ENCODE results near the gene GABBR2. TPM values are rescaled to one million over a fixed set of nuclear protein-coding genes. Genes with fewer than 3 reads are reported as not detected.

Gene GABBR2
- polyA plus RNA-seq, 1 of the 3 experiments (the other 2 are of a cell fraction) = not detected

GRCh38 chr9:98396656-98397055 lies 312.1 kb downstream of the GABBR2 start:
- Histone ChIP-seq H3K4me3 (ENCODE audit: low read depth in 2 of 2, low read length in 1 of 2) (no peak overlapping the region), H4K20me1 (ENCODE audit: insufficient read depth) (no peaks in the 10 kb centered on the region), H3K9me2 (no peaks in the 10 kb centered on the region), H3K9me3 (no peaks in the 10 kb centered on the region), H3K4me2 (no peak overlapping the region), H3K9ac (no peak overlapping the region), H2AFZ (ENCODE audit: low read depth) (no peak overlapping the region), H3K27me3 (ENCODE audit: insufficient read depth) (peaks cover 26% of the 10 kb centered on the region; the same call in 1 of the 2 replicates), H3F3A (replicated peaks; ENCODE audit: insufficient read depth) (no peaks in the 10 kb centered on the region), H3K4me1 (ENCODE audit: control insufficient read depth in 1 of 2, insufficient read depth in 2 of 2, low read depth in 1 of 2, low read length in 1 of 2) (no peaks in the 10 kb centered on the region), H3K79me2 (ENCODE audit: insufficient read depth) (no peaks in the 10 kb centered on the region), H3K27ac (ENCODE audit: low read depth in 2 of 2, low read length in 1 of 2) (no peak overlapping the region), H3K36me3 (replicated peaks in 1 of 2; ENCODE audit: control insufficient read depth in 1 of 2, insufficient read depth in 2 of 2, low read length in 1 of 2) (no peaks in the 10 kb centered on the region)
- no peak for DNase-seq
- ChIA-PET POLR2A (no interaction called here), CTCF (no interaction called here)
- TF ChIP-seq SMC3 (IDR thresholded peaks at IDR 0.05; ENCODE audit: low read depth, low read length) (no peak), TAF1 (IDR thresholded peaks at IDR 0.05; ENCODE audit: borderline replicate concordance, low read depth, low read length) (no peak), GABPA (IDR thresholded peaks at IDR 0.05; ENCODE audit: low read depth) (no peak), NFIC (IDR thresholded peaks at IDR 0.05; ENCODE audit: borderline replicate concordance) (no peak), RFX5 (IDR thresholded peaks at IDR 0.05; ENCODE audit: low read length) (no peak), CTCF (IDR thresholded peaks at IDR 0.05) (no peak), RAD21 (IDR thresholded peaks at IDR 0.05; ENCODE audit: low read length) (no peak), SIN3A (IDR thresholded peaks at IDR 0.05; ENCODE audit: borderline replicate concordance, low read depth, low read length) (no peak), FOXM1 (IDR thresholded peaks at IDR 0.05; ENCODE audit: low read depth) (no peak), CHD2 (IDR thresholded peaks at IDR 0.05; ENCODE audit: low read length, partially characterized antibody) (no peak)
- TF ChIP-seq, protein P1, sequence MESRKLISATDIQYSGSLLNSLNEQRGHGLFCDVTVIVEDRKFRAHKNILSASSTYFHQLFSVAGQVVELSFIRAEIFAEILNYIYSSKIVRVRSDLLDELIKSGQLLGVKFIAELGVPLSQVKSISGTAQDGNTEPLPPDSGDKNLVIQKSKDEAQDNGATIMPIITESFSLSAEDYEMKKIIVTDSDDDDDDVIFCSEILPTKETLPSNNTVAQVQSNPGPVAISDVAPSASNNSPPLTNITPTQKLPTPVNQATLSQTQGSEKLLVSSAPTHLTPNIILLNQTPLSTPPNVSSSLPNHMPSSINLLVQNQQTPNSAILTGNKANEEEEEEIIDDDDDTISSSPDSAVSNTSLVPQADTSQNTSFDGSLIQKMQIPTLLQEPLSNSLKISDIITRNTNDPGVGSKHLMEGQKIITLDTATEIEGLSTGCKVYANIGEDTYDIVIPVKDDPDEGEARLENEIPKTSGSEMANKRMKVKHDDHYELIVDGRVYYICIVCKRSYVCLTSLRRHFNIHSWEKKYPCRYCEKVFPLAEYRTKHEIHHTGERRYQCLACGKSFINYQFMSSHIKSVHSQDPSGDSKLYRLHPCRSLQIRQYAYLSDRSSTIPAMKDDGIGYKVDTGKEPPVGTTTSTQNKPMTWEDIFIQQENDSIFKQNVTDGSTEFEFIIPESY (IDR thresholded peaks at IDR 0.05; ENCODE audit: borderline replicate concordance, low read depth) = no peak
- WGBS (ENCODE audit: low lambda C conversion rate) = 18% methylated on average over 7 of the region's 8 CpGs

DNA sequence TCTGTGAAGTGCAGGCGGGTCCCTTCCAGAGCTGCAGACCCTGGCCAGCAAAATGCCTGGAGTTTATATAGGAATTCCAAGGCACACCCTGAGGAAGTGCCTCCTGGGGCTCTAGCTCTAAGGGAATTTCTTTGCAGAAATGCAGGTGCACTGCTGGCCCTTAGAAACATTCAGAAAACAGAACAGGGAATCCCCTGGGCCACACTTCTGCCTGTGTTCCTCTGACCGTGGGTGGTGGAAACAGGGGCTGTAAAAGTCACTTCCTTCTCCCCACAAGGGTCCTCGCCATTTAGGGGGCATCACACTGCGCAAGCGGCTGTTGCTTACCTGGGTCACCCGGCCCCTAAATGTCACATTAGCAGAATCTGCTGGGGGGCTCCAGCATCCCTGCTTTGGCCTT lies 312.5 kb downstream of the GABBR2 start:
- Histone ChIP-seq H3K9me2 (no peaks in the 10 kb centered on the region), H3K79me2 (ENCODE audit: insufficient read depth) (no peaks in the 10 kb centered on the region), H3K27me3 (ENCODE audit: insufficient read depth) (peaks cover 26% of the 10 kb centered on the region; the same call in 1 of the 2 replicates), H3K4me2 (no peak overlapping the region), H3K4me1 (ENCODE audit: control insufficient read depth in 1 of 2, insufficient read depth in 2 of 2, low read depth in 1 of 2, low read length in 1 of 2) (no peaks in the 10 kb centered on the region), H3K4me3 (ENCODE audit: low read depth in 2 of 2, low read length in 1 of 2) (no peak overlapping the region), H3K27ac (ENCODE audit: low read depth in 2 of 2, low read length in 1 of 2) (no peak overlapping the region), H3K36me3 (replicated peaks in 1 of 2; ENCODE audit: control insufficient read depth in 1 of 2, insufficient read depth in 2 of 2, low read length in 1 of 2) (no peaks in the 10 kb centered on the region), H3F3A (replicated peaks; ENCODE audit: insufficient read depth) (no peaks in the 10 kb centered on the region), H4K20me1 (ENCODE audit: insufficient read depth) (no peaks in the 10 kb centered on the region), H3K9ac (no peak overlapping the region), H2AFZ (ENCODE audit: low read depth) (no peak overlapping the region), H3K9me3 (no peaks in the 10 kb centered on the region)
- TF ChIP-seq MEF2A (IDR thresholded peaks at IDR 0.05; ENCODE audit: borderline replicate concordance, low read depth) (no peak), RXRA (IDR thresholded peaks at IDR 0.05; ENCODE audit: borderline replicate concordance, low read depth) (no peak)
- 10% methylated on average over 2 of the region's 6 CpGs for WGBS (ENCODE audit: low lambda C conversion rate)
- no peak for DNase-seq
- ChIA-PET CTCF (no interaction called here), POLR2A (no interaction called here)
